Ovary (tissue), 3 donors: ENCODE data around the gene HNF1B.

Experiments used
- CTCF ChIP-seq, 3 donors: fragments of 450-650 bp in 2 of 3; fragments of 200-600 bp in 1 of 3; IDR thresholded peaks; one replicate each; pipeline versions ENCODE4 v1.5.1 to v1.8.0; 2016 to 2022; ENCODE audit warnings: antibody characterized with exemption in 3 of 3, mild to moderate bottlenecking in 1 of 3
- EP300 ChIP-seq: sonication (generic); formaldehyde crosslinking; IDR thresholded peaks from one replicate; pipeline ENCODE4 v1.6.1; 2017; ENCODE audit warnings: antibody characterized with exemption
- POLR2A ChIP-seq: fragments of 450-650 bp; IDR thresholded peaks from one replicate; pipeline ENCODE4 v1.6.1; 2017; ENCODE audit warnings: antibody characterized with exemption, mild to moderate bottlenecking, moderate library complexity
- donor health status: DM: no; HTN: no; CAD: no.

- no peak for TF ChIP-seq EP300
- TF ChIP-seq CTCF (IDR thresholded peaks at IDR 0.05) = no peak
- TF ChIP-seq POLR2A = no peak
These were observed 72.9 kb downstream of the HNF1B start for GRCh38 chr17:37671824-37672547.
